Measurements from ENCODE around the gene DIP2B.

Gene DIP2B

GRCh38 chr12:50547742-50548141 lies 43.0 kb downstream of the DIP2B start:
- DNase-seq (ENCODE audit: low spot score), result no peak
- no peak for FAIRE-seq

DNA sequence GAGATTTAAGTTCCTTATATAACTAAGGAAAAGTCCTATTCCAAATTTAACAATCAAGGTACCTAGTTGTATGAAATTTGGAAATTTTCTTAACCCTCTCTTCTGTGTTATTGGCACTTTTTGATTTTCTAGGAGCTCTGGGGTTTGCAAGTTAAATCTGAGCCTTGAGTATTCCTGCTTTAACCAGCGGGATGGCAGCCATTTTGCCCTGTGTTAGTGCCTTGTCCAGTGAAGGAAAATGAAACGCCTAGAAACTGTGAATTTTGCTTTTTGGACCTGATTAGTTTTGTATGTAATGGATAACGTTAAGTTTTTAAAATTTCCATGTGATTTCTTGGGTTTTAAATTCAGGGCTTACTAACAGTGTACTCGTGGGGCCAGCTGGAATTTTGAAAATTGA lies 45.1 kb downstream of the DIP2B start:
- no peak for FAIRE-seq
- no peak for DNase-seq (ENCODE audit: low spot score)

GRCh38 chr12:50550530-50551223 lies 45.9 kb downstream of the DIP2B start:
- no peak for DNase-seq (ENCODE audit: low spot score)
- no peak for FAIRE-seq

GRCh38 chr12:50551866-50552265 lies 47.1 kb downstream of the DIP2B start:
- DNase-seq (ENCODE audit: low spot score), result no peak
- FAIRE-seq, result no peak

- DNase-seq (ENCODE audit: low spot score) (no peak), FAIRE-seq (no peak)
Observed at GRCh38 chr12:50554651-50555050, 49.9 kb downstream of the DIP2B start.

GRCh38 chr12:50555471-50555885 lies 50.7 kb downstream of the DIP2B start:
- DNase-seq (ENCODE audit: low spot score), result no peak
- no peak for FAIRE-seq

- FAIRE-seq, result no peak
- no peak for DNase-seq (ENCODE audit: low spot score)
Observed at GRCh38 chr12:50556273-50556672, 51.5 kb downstream of the DIP2B start.

GRCh38 chr12:50556796-50557195 lies 52.0 kb downstream of the DIP2B start:
- FAIRE-seq, result peak; percentile 20
- peak; percentile 69 for DNase-seq (ENCODE audit: low spot score)

DNA sequence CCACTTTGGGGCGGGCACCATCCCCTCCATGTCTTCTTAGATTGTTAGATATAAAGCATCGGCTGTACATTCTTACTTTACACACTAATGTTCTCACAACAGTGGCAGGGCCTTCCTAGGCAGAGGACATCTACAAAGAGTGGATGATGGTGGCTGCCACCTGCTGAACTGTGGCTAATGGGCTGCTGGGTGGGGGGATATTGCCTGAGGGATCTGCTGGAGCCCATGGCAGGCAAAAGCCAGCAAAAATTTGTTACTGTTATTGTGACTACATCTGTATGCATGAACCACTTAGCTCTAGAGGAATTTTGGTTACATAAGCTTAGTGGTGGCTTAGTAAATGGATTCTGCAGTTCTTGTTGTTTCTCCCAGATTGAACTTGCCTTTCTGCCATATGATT lies 52.6 kb downstream of the DIP2B start:
- DNase-seq (ENCODE audit: low spot score) (no peak), FAIRE-seq (no peak)

- DNase-seq (ENCODE audit: low spot score) (no peak), FAIRE-seq (no peak)
Observed at GRCh38 chr12:50558970-50559369, 54.2 kb downstream of the DIP2B start.

DNA sequence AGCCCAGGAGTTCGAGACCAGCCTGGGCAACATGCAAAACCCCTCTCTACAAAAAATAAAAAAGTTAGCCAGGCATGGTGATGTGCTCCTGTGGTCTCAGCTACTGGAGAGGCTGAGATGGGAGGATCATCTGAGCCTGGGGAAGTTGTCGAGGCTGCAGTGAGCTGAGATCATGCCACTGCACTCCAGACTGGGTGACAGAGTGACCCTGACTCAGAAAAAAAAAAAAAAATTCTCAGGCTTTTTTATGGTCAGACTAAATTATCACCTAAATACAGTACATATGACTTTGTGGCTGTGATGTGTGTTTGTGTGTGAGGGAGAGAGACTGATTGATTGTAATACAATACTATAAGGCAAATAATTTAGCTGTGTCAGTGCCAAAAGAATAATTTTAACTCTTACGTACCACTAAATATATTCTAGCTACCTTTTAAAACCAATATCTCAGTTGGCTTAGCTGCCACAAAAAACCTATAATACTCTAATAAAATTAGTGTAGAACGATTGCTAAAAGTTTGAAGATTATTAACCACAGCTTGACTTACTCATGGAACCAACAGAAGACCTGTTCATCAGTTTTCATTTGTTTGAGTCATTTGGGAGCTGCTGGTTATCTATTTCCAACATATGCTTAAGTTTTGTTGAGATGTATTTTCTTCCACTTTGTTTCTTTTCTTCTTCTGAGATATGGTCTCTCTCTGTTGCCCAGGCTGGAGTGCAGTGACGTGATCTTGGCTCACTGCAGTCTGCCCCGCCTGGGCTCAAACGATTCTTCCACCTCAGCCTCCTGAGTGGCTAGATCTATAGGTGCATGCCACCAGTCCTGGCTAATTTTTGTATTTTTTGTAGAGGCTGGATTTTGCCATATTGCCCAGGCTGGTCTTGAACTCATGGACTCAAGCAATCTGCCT lies 58.0 kb downstream of the DIP2B start:
- FAIRE-seq, result peak; percentile 74
- DNase-seq (ENCODE audit: low spot score), result peak; percentile 17

DNA sequence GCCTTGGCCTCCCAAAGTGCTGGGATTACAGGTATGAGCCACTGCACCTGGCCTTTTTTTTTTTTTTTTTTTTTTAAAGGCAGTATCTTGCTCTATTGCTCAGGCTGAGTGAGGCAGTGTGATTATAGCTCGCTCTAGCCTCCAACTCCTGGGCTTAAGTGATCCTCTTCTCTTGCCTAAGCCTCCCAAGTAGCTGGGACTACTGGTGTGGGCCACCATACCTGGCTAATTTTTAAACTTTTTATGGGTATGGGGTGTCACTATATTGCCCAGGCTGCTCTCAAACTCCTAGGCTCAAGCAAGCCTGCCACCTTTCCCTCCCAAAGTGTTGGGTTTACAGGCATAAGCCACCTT lies 58.6 kb downstream of the DIP2B start:
- FAIRE-seq (no peak), DNase-seq (ENCODE audit: low spot score) (no peak)

DNA sequence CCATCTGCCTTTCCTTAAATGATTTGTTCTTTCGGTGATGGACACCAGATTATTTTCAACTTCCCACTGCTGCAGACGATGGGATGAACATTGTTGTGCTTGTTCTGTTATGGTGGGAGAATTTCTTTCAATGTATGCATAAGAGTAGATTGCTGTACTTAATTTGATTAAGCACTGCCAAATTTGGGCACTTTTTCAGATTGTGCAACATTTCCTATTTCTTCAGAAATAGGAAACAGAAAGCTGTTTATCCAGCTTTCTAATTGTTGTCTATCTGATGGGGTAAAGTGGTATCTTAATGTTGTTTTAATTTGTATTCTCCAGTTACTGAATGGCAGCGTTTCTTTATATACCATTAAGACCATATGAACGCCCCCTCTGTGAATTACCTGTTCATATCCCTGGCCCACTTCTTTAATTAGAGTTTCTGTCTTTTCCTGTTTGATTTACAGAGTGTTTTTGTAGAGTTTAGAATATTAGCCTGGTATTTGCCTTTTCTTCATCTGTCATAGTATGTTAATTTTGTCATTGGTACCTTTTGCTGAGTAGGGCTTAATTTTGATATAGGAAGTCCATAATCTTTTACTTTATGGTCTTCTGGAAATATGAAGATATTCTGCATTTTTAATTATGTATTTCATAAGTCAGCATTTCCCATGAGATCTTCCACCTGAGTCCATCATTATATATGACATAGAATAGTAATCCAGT lies 59.6 kb downstream of the DIP2B start:
- DNase-seq (ENCODE audit: low spot score) (no peak), FAIRE-seq (no peak)

- FAIRE-seq (no peak), DNase-seq (ENCODE audit: low spot score) (no peak)
Observed at GRCh38 chr12:50564948-50565297, 60.1 kb downstream of the DIP2B start.

- no peak for FAIRE-seq
- no peak for DNase-seq (ENCODE audit: low spot score)
Observed at GRCh38 chr12:50566066-50566465, 61.3 kb downstream of the DIP2B start.

GRCh38 chr12:50567926-50568325 lies 63.1 kb downstream of the DIP2B start:
- DNase-seq (ENCODE audit: low spot score) (no peak), FAIRE-seq (no peak)

- FAIRE-seq (no peak), DNase-seq (ENCODE audit: low spot score) (no peak)
Observed at GRCh38 chr12:50568338-50569091, 63.7 kb downstream of the DIP2B start.

DNA sequence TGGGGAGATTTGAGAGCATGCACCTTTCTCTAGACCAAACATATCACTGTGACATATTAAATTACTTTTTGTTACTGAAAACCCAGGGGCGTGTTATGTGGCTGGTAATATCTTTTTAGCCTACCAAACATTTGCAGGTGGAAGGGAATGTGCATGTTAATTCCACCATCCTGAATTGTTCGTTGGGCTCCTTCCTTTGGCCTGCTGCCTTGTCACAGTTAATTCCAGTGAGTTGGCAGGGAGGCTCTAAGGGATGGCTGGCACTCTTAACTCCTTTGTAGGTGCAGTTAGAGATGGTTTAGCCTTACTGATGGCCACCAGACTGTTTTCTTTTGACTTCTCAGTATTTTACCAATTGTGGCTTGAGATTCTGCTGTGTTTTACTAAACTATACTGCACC lies 64.5 kb downstream of the DIP2B start:
- DNase-seq (ENCODE audit: low spot score) (no peak), FAIRE-seq (no peak)

- FAIRE-seq (no peak), DNase-seq (ENCODE audit: low spot score) (no peak)
Observed at GRCh38 chr12:50569876-50570275, 65.1 kb downstream of the DIP2B start.

GRCh38 chr12:50571786-50572185 lies 67.0 kb downstream of the DIP2B start:
- no peak for DNase-seq (ENCODE audit: low spot score)
- no peak for FAIRE-seq

GRCh38 chr12:50572287-50572686 lies 67.5 kb downstream of the DIP2B start:
- DNase-seq (ENCODE audit: low spot score) (no peak), FAIRE-seq (no peak)

GRCh38 chr12:50572760-50573159 lies 68.0 kb downstream of the DIP2B start:
- no peak for DNase-seq (ENCODE audit: low spot score)

More at GRCh38 chr12:50572760-50573159, 68.0 kb downstream of the DIP2B start:
- FAIRE-seq, result no peak

Measured in RCC 7860 (cell line).